Natural killer cell (primary cell): ENCODE measurements around the gene MRPL40. TPM values are rescaled to one million over a fixed set of nuclear protein-coding genes. Genes with fewer than 3 reads are reported as not detected.

ENCODE experiments used
- ATAC-seq, 3 donors: fragments of 150-1000 bp in 2 of 3; fragments of 200-7000 bp in 1 of 3; cut with Tn5 transposase; 1 replicate in 1 of 3; 2 replicates in 2 of 3; pipeline ENCODE4 v1.10.0; 2021; ENCODE audit warnings: mild to moderate bottlenecking in 2 of 3, moderate library complexity in 2 of 3
- DNase-seq, 2 donors: peaks; one replicate each; pipeline versions ENCODE4 v3.0.0 to v3.0.0-alpha.2; 2013 to 2021; ENCODE audit warnings: mixed read lengths in 1 of 2
- H3K27ac ChIP-seq: one replicate; pipeline ENCODE4 v1.5.1; 2013; ENCODE audit warnings: mild to moderate bottlenecking, low read length
- H3K27me3 ChIP-seq: one replicate; pipeline ENCODE4 v1.6.1; 2013; ENCODE audit warnings: low read length; ENCODE audit not compliant: control insufficient read depth, insufficient read depth
- H3K36me3 ChIP-seq: one replicate; pipeline ENCODE4 v1.6.1; 2013; ENCODE audit warnings: low read length; ENCODE audit not compliant: control insufficient read depth, insufficient read depth
- H3K4me1 ChIP-seq: one replicate; pipeline ENCODE4 v1.6.1; 2013; ENCODE audit warnings: low read length; ENCODE audit not compliant: control insufficient read depth, insufficient read depth
- H3K4me3 ChIP-seq: one replicate; pipeline ENCODE4 v1.5.1; 2013; ENCODE audit warnings: low read length
- H3K9me3 ChIP-seq: one replicate; pipeline ENCODE4 v1.6.1; 2013; ENCODE audit warnings: low read length; ENCODE audit not compliant: control insufficient read depth, insufficient read depth
- H3K27ac Mint-ChIP-seq, 2 donors: one replicate each; pipeline ENCODE4 v1.8.0; 2022; ENCODE audit warnings: mild to moderate bottlenecking in 2 of 2, mixed read lengths in 2 of 2, moderate library complexity in 1 of 2
- H3K27me3 Mint-ChIP-seq, 2 donors: one replicate each; pipeline ENCODE4 v1.8.0; 2022; ENCODE audit warnings: low read depth in 2 of 2, mixed read lengths in 2 of 2
- H3K36me3 Mint-ChIP-seq: one replicate; pipeline ENCODE4 v1.8.0; 2022; ENCODE audit warnings: mixed read lengths
- H3K4me1 Mint-ChIP-seq, 2 donors: one replicate each; pipeline ENCODE4 v1.8.0; 2022; ENCODE audit warnings: mixed read lengths in 2 of 2
- H3K4me3 Mint-ChIP-seq: one replicate; pipeline ENCODE4 v1.8.0; 2022; ENCODE audit warnings: mild to moderate bottlenecking, moderate library complexity, mixed read lengths
- H3K9me3 Mint-ChIP-seq, 2 donors: one replicate each; pipeline ENCODE4 v1.8.0; 2022; ENCODE audit warnings: mixed read lengths in 2 of 2
- WGBS: methylation state at CpG from one replicate; pipeline ENCODE4 v1.1.7; 2013; ENCODE audit warnings: missing lambda C conversion rate; ENCODE audit not compliant: insufficient coverage; 5-methylcytosine and 5-hydroxymethylcytosine counted together
- intact Hi-C: fragments of 100-400 bp; cut with micrococcal nuclease; formaldehyde crosslinking; loops from one replicate; pipeline ENCODE4 v1.14.2; 2022
- total RNA-seq, 4 donors: library from RNA; stranded (reverse); fragments of 120-200 nt in 1 of 4; gene quantifications; one replicate each; pipeline versions ENCODE4 v1.2.3 to v1.2.4, GENCODE V29; 2013 to 2022
- TF ChIP-seq, protein P1 (sequence below): fragments of 200-600 bp; IDR thresholded peaks from one replicate; pipeline ENCODE4 v1.8.0; 2022; ENCODE audit warnings: antibody characterized with exemption

MRPL40 gene
- total RNA-seq, 3 donors from 2014 or later (not counting 1 experiment from before 2014, with no cell fraction given), result 11.6 to 16.7 (median 14.2) TPM

DNA sequence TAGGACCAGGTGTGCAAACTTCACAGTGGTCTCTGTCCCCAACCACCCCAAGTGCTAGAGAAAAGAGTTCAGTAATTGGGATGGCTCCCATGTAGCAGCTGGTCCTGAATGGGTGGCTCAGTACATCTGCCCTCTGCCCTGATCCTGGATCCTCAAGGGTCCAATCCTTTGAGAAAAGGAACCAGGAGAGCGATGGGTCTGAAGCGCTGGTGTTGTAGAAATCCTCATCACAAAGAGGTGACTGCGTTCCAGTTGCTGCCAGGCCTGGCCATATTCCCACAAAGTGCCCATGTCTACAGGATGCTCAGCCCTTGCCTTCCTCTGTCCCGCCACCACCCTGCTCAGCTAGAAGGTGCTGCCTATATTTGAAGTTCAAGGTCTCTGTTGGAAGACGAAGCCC is 21.4 kb downstream of the MRPL40 start:
- TF ChIP-seq, protein P1, sequence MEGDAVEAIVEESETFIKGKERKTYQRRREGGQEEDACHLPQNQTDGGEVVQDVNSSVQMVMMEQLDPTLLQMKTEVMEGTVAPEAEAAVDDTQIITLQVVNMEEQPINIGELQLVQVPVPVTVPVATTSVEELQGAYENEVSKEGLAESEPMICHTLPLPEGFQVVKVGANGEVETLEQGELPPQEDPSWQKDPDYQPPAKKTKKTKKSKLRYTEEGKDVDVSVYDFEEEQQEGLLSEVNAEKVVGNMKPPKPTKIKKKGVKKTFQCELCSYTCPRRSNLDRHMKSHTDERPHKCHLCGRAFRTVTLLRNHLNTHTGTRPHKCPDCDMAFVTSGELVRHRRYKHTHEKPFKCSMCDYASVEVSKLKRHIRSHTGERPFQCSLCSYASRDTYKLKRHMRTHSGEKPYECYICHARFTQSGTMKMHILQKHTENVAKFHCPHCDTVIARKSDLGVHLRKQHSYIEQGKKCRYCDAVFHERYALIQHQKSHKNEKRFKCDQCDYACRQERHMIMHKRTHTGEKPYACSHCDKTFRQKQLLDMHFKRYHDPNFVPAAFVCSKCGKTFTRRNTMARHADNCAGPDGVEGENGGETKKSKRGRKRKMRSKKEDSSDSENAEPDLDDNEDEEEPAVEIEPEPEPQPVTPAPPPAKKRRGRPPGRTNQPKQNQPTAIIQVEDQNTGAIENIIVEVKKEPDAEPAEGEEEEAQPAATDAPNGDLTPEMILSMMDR, result no peak
- Mint-ChIP-seq H3K36me3 (peaks cover 14% of the 10 kb centered on the region), H3K4me3 (no peak overlapping the region), H3K27me3 (no peaks in the 10 kb centered on the region), H3K4me1 (peaks cover under 1 to 4% of the 10 kb centered on the region in 2 donors), H3K9me3 (no peaks in the 10 kb centered on the region), H3K27ac (no peak overlapping the region)
- intact Hi-C loops, result no loop called here
- WGBS, result 96% methylated on average over 5 of the region's 5 CpGs
- peaks cover 47% of the 10 kb centered on the region for H3K36me3 ChIP-seq
- no peaks in the 10 kb centered on the region for H3K27me3 ChIP-seq
- H3K4me1 ChIP-seq, result peaks cover 2% of the 10 kb centered on the region
- no peaks in the 10 kb centered on the region for H3K9me3 ChIP-seq
- no peak for DNase-seq
- no peak overlapping the region for H3K4me3 ChIP-seq
- H3K27ac ChIP-seq, result no peak overlapping the region
- ATAC-seq, result no peak

DNA sequence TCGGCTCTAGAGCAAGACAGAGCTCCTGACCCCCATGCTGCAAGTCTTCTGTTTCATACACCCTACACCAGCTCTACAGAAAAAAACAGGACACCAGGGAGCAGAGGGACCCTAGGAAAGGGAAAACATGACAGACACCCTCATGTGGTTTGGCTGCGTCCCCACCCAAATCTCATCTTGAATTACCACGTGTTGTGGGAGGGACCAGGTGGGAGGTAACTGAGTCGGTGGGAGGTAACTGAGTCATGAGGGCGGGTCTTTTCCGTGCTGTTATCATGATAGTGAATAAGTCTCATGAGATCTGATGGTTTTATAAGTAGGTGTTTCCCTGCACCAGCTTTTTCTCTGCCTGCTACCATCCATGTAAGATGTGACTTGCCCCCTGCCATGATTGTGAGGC is 21.8 kb downstream of the MRPL40 start:
- H3K36me3 Mint-ChIP-seq, result peaks cover 14% of the 10 kb centered on the region
- ATAC-seq, result no peak
- Histone ChIP-seq H3K36me3 (peaks cover 47% of the 10 kb centered on the region), H3K27ac (no peak overlapping the region), H3K4me1 (no peaks in the 10 kb centered on the region), H3K4me3 (no peak overlapping the region), H3K9me3 (no peaks in the 10 kb centered on the region), H3K27me3 (no peaks in the 10 kb centered on the region)
- DNase-seq, result no peak
- H3K9me3 Mint-ChIP-seq, result no peaks in the 10 kb centered on the region
- no peaks in the 10 kb centered on the region for H3K27me3 Mint-ChIP-seq
- WGBS, result 84% methylated on average over 6 of the region's 6 CpGs
- H3K27ac Mint-ChIP-seq, result no peak overlapping the region
- H3K4me1 Mint-ChIP-seq, result peaks cover 0 to 4% of the 10 kb centered on the region in 2 donors
- TF ChIP-seq, protein P1, result no peak
- no peak overlapping the region for H3K4me3 Mint-ChIP-seq
- intact Hi-C loops, result no loop called here

DNA sequence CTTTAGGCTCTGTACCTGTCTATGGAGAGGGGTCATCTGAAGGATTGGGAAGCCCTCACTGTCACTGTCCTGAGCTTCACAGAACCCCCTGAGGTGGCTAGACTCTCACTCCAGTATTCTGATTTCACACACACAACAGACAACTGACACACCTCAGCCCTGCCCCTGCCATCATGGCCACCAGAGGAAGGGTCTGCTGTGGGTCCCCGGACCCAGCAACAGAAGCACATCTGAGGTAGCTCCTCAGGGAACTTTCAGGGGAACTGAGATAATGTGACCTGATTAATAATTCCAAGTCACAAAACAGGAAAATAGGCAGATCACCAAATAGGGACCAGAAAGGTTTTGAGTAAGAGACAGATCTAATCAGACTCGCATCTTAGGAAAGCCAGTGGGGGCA is 22.7 kb downstream of the MRPL40 start:
- Histone ChIP-seq H3K27ac (no peak overlapping the region), H3K27me3 (no peaks in the 10 kb centered on the region), H3K4me3 (no peak overlapping the region), H3K36me3 (peaks cover 48% of the 10 kb centered on the region), H3K9me3 (no peaks in the 10 kb centered on the region), H3K4me1 (no peaks in the 10 kb centered on the region)
- intact Hi-C loops, result no loop called here
- Mint-ChIP-seq H3K36me3 (peaks cover 14% of the 10 kb centered on the region), H3K27me3 (no peaks in the 10 kb centered on the region), H3K9me3 (no peaks in the 10 kb centered on the region), H3K4me1 (peaks cover 0 to 4% of the 10 kb centered on the region in 2 donors), H3K27ac (no peak overlapping the region), H3K4me3 (no peak overlapping the region)
- WGBS, result 98% methylated on average over 2 of the region's 2 CpGs
- TF ChIP-seq, protein P1, result no peak
- no peak for ATAC-seq
- no peak for DNase-seq
